Stimulated activated CD8-positive, alpha-beta memory T cell treated with anti-CD3 and anti-CD28 coated beads, Interleukin-2, amount 100 ng/mL, for 1 hour (primary cell): ENCODE measurements around the gene ANGPT4.
"Not testable (repeated sequence)": the region's sequence is repeated elsewhere in the genome, so short reads cannot be mapped to it uniquely, and the experiment has no call there.

ENCODE experiments used
- DNase-seq, 2 donors: peaks; one replicate each; pipeline ENCODE4 v3.0.0-alpha.2; 2020; ENCODE audit warnings: low read depth in 2 of 2

ANGPT4 gene

DNA sequence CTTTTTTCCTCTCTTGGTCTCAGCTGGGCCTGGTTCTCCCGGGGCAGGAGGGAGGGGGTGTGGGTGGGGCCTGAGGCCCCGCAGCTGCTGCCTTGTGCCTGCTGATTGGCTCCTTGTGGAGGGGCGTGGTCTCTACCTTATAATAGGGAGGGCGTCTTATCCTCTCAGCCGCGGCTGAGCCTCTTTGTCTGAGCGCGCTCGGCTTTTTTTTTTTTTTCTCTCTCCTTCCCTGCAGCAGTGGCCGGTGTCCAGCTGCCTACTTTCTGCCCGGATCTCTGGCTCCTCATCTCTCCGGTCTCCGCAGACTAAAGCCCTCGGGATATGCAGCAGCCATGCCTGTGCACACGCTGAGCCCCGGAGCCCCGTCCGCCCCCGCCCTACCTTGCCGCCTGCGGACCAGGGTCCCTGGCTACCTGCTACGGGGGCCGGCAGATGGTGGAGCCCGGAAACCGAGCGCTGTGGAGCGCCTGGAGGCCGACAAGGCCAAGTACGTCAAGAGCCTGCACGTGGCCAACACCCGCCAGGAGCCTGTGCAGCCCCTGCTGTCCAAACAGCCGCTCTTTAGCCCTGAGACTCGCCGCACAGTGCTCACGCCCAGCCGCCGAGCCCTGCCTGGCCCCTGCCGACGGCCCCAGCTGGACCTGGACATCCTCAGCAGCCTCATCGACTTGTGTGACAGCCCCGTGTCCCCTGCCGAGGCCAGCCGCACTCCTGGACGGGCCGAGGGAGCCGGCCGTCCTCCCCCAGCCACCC is 71.5 kb downstream of the ANGPT4 start:
- DNase-seq, result peak; percentile 78 to 85

DNA sequence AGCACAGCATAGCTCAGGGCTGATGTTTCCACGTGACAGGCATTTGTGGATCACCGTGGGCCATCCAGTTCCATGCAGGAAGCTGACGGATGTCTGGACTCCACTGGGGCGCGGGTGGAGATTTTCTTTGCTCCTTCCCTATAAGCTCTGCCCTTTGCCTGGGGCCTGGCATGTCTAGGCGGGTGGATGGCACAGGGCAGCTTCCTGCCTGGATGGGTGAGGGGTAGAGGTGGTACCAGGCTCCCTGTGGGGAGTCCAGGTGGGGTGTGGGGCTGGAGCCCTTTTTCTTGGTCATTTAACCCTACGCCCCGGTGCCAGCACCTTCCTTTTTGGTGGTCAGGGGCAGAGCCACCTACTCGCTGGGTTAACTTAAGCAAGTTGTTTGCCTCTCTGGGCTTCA is 72.2 kb downstream of the ANGPT4 start:
- no peak for DNase-seq

DNA sequence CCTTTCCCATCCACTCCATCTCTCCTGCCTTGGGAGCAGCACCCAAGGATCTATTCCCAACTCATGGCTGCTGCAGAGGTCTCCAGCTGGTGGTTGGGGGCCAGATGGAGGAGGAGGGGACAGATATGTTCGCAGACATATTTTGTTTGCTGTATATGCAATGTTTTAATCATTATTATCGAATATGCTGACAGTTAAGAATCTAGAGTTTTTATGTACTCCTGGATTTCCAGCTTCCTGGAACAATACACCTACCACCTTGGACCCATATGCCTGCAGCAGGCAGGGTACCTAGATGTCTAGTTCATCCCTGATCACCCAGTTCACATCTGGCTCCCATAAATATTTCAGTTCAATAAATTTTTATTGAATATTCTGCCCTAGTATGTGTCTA is 73.6 kb downstream of the ANGPT4 start:
- DNase-seq, result no peak

DNA sequence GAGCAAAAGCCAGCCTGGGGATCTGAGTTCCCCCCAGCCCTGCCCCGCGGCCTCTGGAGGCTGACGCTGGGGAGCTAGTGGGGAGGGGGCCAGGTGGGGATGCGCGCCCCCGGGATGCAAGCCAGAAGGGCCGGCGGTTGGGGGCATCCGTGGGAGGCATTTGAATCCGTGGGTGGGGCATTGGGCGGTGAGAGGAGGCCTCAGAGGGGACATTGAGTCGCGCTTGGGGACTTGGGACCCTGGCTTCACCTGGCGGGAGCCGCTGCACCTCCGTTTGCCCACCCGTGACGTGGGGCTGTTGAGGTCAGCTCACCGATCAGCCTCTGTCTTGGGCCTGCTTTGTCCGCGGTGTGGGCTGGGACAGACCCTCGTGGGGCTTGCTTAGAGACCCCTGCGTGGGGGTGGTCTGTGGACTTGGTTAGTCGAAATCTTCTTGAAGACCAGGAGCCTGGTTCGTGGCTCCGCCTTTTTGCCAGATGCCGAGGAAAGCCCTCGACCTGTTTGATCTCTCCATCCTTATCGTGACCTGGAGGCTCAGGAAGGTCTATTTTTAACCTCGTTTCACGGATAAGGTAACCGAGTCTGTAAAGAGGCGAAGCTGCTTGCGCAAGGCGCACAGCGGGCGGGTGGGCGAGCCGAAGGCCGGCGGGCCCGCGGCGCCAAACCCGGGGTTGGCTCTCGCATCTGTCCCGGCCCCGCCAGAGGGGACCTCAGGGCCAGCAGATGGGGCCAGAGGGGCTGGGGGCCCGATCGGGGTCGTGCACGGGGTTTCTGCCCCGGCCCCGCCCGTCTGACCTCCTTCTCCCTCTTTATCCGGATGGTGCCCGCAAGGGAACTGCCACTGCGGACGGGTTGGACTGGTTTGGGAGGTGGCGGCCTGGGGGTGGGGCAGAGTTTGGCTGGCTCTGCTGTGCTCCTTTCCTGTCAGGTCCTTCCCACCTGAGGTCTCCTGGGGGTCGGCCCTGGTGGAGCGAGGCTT is 74.3 kb downstream of the ANGPT4 start:
- DNase-seq, result no peak

DNA sequence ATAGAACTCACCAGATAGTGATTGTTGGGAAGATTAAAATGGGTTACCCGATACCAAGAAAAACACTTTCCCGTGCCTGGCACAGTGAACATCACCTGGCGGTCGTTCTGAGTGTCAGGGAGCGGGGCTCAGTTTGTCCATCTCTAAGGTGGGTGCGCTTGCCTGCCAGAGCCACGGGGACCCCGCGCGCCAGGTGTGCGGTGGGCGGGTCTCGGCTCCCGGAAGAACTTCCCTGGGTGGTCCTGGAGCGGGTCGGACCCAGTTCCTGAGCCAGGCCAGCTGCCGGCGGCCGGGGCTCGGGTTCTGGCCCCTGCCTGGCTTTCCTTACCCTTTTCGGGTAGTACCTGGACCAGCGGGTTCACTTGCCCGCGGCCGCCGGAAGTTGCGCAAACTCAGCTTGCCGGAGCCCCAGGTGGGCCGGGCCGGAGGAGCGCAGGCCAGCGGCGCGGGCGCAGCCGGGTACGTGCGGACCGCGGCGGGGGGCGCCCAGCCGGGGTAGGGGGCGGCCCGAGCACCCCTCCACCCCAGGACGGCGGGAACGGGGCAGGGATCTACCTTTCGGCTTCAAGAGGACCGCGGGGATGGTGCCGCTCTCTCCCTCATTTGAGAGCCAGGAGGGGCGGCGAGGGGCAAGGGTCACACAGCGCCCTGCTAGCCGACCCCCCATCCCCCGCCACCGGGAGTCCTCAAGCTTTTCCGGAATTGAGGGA is 75.1 kb downstream of the ANGPT4 start:
- no peak for DNase-seq

DNA sequence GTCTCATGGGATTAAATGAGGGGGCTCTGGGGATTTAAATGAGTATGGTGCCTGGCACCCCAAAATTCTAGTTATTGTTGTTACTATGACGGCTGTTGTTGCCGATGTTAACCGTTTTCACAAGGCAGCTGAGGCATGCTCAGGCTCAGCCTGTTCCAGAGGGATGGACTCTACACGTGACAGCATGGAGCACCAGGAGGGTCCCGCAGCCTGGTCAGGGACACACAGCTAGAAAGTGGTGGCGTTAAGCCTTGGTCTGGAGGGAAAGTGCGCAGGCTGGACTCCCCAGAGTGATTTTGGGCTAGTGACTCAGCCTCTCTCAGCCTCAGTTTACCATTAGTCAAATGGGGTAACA is 75.7 kb downstream of the ANGPT4 start:
- no peak for DNase-seq

DNA sequence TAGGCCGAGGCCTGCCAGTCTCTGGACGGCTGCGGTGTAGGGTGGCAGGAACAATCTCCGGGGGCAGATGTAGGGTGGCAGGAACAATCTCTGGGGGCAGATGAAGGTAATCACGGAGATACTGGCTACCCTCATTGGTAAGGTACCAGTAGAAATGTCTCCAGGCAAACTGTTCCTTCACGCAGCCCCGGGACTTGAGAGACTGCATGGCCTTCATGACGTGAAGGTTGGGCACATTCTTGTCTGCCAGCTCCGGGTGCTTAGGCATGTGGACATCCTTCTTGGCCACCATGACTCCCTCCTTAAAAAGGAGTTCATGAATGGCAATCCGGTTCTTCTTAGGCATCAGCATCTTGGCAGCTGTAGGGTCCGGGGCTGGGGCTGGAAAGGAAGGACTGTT is 76.5 kb downstream of the ANGPT4 start:
- no peak for DNase-seq

DNA sequence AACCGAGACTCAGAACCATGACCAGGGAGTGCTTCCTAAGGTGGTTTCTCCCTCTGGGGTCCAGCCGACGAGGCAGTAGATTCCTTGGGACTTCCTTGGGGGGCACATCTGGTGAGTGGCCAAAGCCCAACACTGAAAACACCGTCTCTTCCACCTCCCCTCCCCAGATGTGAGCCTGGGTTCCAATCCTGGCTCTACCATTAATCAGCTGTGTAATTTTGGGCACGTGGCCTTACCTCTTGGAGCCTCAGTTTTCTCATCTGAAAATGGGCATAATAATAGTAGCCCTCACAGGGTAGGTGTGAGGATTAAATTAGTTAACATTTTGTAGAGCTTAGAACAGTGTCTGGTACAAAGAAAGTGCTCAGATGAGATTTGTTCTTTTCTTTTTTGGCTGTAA is 77.1 kb downstream of the ANGPT4 start:
- DNase-seq, result no peak

DNA sequence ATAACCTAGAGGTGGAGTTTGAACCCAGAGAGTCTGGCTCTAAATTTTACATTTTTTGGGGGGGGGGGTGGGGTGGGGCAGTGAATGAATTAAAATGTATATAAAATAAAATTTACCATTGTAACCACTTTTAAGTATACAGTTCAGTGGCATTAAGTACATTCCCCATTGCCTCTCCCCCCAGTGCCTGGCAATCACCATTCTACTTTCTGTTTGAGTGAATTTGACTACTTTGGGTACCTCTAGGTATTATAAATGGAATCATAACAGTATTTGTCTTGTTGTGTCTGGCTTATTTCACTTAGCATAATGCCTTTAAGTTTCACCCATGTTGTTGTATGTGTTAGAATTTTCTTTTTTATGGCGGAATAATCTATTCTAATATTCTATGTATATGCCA is 79.9 kb downstream of the ANGPT4 start:
- no peak for DNase-seq

DNA sequence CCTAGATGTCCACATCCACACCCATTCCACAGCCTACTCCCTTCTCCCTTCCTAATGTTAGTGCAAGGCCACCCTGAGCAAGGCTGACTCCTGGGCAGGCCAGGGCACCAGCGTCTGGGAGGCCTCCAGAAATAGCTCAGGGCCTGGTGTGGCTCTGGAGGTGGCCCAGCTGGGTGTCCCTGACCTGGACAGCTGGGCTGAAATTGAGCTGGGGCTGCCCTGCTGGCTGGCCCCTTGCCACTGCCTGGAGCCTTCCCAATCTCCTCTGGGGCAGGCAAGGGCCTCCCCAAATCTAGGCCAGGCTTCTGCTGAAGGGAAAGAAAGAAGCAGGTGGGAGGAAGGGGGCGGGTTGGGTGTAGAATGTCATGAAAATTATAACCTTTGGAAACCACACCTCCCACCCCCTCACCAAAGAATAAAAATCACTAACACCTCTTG is 80.5 kb downstream of the ANGPT4 start:
- no peak for DNase-seq

DNA sequence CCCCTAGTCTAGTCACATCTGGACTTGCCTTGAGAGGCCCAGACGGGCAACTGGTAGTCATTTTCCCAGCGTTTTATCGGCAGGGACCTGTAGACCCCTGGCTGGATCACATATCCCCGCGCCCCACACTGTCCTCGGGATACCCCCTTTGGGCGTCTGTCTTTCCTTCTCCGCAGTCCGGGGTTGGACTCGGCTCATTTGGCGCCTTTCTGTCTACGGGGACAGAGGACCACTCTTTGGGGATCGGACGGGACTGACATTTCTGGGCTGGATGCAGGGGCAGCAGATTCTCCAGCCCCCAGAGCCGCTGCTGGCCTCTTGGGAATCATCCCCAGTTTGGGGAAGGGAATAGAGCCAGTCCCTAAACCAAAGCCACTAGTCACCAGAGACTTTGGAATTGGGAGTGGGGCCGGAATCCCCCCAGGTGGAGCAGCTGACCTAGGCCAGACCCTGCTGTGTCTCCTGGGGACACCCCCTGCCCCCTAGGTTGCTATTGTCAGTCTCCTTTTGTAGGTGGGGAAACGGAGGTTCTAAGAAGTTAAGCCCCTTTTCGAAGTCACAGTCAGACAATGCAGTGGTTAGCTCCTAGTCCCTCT is 81.9 kb downstream of the ANGPT4 start:
- no peak for DNase-seq

DNA sequence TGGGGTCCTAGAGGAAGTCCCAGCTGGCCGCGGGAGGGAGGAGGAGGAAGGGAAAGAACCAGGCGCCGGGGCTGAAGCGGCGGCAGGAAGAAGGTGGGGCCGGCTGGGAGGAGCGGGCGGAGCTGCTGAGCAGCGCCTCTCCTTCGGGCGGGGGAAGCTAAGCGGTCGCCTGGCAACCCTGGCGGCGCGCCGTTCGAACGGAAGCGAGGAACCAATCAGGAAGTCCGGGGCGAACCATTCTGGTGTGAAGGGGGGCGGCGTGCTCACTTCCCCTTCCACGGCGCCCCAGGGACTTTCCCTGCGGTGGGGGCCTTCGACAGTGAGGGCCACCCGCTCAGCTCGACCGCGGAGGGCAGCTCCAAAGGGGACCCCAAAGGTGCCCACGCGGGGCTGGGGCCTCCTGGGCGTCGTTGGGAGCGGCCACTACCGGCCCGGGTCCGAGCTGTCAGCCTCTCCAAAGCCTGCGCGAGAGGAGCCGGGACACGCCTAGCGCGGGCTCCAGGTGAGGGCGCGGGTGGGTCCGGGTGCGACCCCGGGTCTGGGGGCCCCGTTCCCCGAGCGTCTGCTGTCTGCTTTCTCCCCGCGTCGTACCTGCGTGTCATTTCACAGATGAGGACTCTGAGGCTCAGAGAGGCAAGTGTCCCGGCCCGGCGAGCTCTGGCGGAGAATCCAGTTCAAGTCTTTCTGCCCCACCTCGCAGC is 82.5 kb downstream of the ANGPT4 start, which contains the start of gene FAM110A:
Gene FAM110A, plus strand, starts transcription at position 266 of the 701 bp plus-strand sequence. CDS start 11,090 bp downstream, outside the sequence.
- DNase-seq, result peak; percentile 92 to 93

DNA sequence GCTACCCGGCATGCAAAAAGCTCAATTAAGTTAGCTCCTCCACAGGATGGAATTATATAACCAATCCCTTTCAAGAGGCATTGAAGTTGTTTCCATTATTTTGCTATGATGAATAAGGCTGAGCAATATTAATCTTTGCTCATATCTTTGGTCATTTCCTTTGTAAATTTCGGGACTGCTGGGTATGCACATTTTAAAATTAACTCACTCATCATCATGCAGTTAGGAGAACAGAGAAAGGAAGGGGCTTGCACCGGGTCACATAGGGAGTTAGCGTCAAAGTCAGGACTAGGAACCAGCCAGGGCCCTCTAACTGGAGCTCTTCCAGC is 83.0 kb downstream of the ANGPT4 start:
- no peak for DNase-seq

DNA sequence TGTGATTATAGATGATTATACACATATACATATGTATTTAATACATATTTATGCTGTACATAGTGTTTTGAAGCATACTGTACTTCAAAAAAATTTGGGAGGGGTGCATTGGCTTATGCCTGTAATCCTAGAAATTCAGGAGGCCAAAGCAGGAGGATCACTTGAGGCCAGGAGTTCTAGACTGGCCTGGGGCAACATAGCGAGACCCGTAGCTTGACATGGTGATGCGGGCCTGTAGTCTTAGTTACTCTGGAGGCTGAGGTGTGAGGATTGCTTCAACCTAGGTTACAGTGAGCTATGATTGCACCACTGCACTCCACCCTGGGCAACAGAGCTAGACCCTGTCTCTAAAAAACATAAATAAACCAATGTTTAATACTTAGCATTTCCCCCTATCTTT is 84.2 kb downstream of the ANGPT4 start:
- DNase-seq, result no peak

DNA sequence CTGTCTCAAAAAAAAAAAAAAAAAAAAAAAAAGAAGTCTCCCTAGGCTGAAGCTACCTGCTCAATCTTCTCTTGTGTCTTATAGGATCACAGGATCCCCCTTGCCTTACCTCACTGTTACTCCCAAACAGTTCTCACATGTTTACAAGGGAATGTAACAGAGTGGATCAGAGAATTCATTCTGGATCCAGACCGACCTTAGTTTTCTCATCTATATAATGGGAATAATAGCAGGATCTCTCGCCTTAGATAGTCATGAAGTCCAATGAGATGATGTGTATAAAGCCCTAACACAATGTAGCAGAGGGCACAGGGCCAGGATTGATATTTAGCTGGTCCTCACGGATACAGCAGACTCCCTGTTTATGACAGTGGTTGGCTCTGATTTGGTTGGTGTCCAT is 84.9 kb downstream of the ANGPT4 start:
- DNase-seq, result no peak

DNA sequence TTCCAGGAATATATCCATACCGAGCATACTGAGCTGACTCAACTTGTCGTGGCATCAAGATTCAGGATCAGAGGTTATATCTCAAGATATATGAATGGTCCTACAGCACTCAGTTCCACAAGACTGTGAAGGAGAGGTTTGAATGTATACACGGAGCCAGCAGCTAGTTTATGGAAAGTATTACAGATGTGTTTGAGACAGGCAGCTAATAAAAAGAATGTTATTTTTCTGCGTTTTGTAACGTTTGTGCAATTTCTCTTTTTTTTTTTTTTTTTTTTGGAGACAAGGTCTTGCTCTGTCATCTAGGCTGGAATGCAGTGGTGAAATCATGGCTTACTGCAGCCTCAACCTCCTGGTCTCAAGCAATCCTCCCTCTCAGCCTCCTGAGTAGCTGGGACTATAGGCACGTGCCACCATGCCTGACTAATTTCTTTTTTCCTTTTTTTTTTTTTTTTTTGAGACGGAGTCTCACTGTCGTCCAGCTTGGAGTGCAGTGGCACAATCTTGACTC is 86.1 kb downstream of the ANGPT4 start:
- DNase-seq, result no peak

DNA sequence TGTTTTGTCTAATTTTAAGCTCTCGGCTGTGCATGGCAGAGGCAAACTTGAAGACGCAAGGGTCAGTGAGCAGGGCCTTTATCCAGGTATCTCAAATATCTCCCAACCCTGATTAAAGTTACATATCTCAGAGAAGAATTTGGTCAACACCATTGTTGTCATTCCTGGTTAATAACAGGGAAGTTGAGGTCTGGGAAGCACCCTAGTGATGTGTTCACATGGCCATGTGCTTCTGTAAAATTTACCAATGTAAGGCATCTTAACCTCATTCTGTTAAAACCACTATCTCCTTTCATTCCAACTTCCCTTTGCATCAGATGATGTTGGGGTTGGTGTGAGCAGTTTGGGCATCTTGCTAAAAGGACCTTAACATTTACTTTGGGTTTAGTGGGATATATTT is 86.6 kb downstream of the ANGPT4 start:
- DNase-seq, result no peak

DNA sequence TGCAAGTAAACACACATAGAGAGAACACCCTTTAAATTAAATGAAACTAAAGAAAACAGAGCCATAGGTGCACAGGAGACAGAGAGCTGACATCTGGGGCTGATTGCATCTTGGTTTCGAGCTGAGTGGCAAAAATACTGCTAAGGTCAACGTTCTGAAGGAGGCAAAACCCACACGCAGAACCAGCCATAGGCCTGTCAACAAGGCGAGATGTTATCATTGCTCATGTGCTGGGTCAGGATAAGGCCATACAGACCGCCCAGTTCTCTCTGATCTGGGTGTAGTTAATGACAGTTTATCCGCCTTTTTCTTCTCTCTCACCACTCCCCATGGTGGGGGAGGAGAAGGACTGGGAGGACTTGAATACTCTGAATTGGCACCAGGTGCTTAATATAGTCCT is 87.1 kb downstream of the ANGPT4 start:
- DNase-seq, result no peak

DNA sequence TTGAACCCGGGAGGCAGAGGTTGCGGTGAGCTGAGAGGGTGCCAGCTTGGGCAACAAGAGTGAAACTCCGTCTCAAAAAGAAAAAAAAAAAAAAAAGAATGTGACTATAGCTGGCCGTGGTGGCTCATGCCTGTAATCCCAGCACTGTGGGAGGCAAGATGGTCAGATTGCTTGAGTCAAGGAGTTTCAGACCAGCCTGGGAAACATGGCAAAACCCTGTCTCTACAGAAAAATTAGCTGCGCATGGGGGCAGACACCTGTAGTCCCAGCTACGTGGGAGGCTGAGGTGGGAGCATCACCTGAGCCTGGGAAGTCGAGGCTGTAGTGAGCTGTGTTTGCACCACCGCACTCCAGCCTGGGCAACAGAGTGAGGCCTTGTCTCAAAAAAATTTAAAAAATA is 88.2 kb downstream of the ANGPT4 start:
- DNase-seq, result not testable (repeated sequence)

DNA sequence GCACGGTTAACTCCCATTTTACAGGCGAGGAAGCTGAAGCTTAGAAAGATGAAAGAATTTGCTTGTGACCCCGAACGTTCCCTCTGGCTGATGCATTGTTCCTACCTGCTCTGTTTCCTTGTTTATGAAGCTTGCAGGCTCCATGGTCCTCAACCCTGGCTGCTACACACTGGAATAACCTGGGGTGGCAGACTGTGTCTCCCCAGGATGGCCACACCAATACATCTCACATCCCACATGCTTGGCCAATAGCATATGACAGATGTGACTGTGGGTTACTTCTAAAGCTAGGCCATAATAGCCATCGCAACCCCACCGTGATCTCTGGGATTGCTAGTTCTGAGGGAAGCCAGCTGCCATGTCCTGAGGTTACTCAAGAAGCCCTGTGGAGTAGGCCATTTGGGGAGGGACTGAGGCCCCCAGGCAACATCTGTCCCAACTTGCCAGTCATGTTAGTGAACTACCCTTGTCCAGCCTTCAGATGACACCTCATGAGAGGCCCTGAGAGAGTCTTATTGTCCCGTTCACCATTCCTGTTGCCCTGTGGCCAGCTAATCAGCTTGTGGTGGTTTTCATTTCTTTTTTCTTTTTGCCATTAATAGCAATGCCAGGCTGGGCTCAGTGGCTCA is 89.3 kb downstream of the ANGPT4 start:
- no peak for DNase-seq
